HEK293 (cell line): ENCODE results near the gene KCNAB2.
A peak's percentile ranks its signal among the peaks of the same experiment; 100 is the strongest.

ENCODE experiments used
- CTCF ChIA-PET: fragments of 350-600 bp; formaldehyde crosslinking; extraction: SDS; loops from one replicate; lab custom pipeline; 2021; ENCODE audit warnings: antibody characterized with exemption; lab: Yijun Ruan, JAX
- POLR2A ChIA-PET: fragments of 300-600 bp; formaldehyde crosslinking; extraction: SDS; loops from one replicate; lab custom pipeline; 2020; ENCODE audit warnings: antibody characterized with exemption, inconsistent platforms; lab: Yijun Ruan, JAX
- H3K27ac ChIP-seq: fragments of 200-500 bp; sonication (Bioruptor generic); 2 replicates; pipeline ENCODE4 v1.5.1; 2014; ENCODE audit warnings: low read depth, low read length, control low read depth, inconsistent platforms; ENCODE audit errors: extremely low read depth
- H3K36me3 ChIP-seq, 2 experiments: fragments of 200-500 bp in 1 of 2; sonication (Bioruptor generic) in 1 of 2; 1 replicate in 1 of 2; 2 replicates in 1 of 2; pipeline ENCODE4 v1.5.1; 2014 to 2017; ENCODE audit warnings: inconsistent platforms in 2 of 2, low read length in 2 of 2; ENCODE audit not compliant: control insufficient read depth in 2 of 2, insufficient read depth in 1 of 2
- H3K4me1 ChIP-seq: fragments of 200-500 bp; sonication (Bioruptor generic); 2 replicates; pipeline ENCODE4 v1.5.1; 2014; ENCODE audit warnings: mild to moderate bottlenecking, low read length, inconsistent platforms; ENCODE audit not compliant: control insufficient read depth, insufficient read depth
- H3K4me3 ChIP-seq: 2 replicates; pipeline ENCODE4 v1.5.1; 2011; ENCODE audit warnings: low read depth, mild to moderate bottlenecking, control low read depth, low read length, moderate library complexity
- H3K9me3 ChIP-seq: fragments of 200-500 bp; sonication (Bioruptor generic); 2 replicates; pipeline ENCODE4 v1.5.1; 2014; ENCODE audit warnings: low read depth, low read length, inconsistent platforms; ENCODE audit not compliant: control insufficient read depth, insufficient read depth
- BCL11A ChIP-seq: fragments of 450-650 bp; formaldehyde crosslinking; IDR thresholded peaks from 2 replicates; pipeline ENCODE4 v1.5.1; 2016; ENCODE audit warnings: low read depth, missing biosample characterization, missing genetic modification characterization
- BCL11B ChIP-seq: fragments of 450-650 bp; formaldehyde crosslinking; IDR thresholded peaks from 2 replicates; pipeline ENCODE4 v1.5.1; 2016; ENCODE audit warnings: low read depth, missing biosample characterization, missing genetic modification characterization
- BCL6B ChIP-seq: fragments of 450-650 bp; formaldehyde crosslinking; IDR thresholded peaks from 2 replicates; pipeline ENCODE4 v1.5.1; 2017; ENCODE audit warnings: missing biosample characterization, missing genetic modification characterization
- EGR2 ChIP-seq: fragments of 450-650 bp; formaldehyde crosslinking; IDR thresholded peaks from 2 replicates; pipeline ENCODE4 v1.5.1; 2016; ENCODE audit warnings: low read depth, missing biosample characterization, missing genetic modification characterization
- RBAK ChIP-seq: fragments of 450-650 bp; formaldehyde crosslinking; IDR thresholded peaks from 2 replicates; pipeline ENCODE4 v1.5.1; 2016; ENCODE audit warnings: missing biosample characterization, missing genetic modification characterization
- YY2 ChIP-seq: fragments of 450-650 bp; formaldehyde crosslinking; IDR thresholded peaks from 2 replicates; pipeline ENCODE4 v1.5.1; 2016; ENCODE audit warnings: missing biosample characterization, missing genetic modification characterization
- ZBTB1 ChIP-seq: fragments of 450-650 bp; formaldehyde crosslinking; IDR thresholded peaks from 2 replicates; pipeline ENCODE4 v1.5.1; 2016; ENCODE audit warnings: missing biosample characterization, missing genetic modification characterization
- ZNF112 ChIP-seq: fragments of 450-650 bp; formaldehyde crosslinking; IDR thresholded peaks from 2 replicates; pipeline ENCODE4 v1.5.0; 2017; ENCODE audit warnings: missing biosample characterization, missing genetic modification characterization
- ZNF114 ChIP-seq: fragments of 450-650 bp; formaldehyde crosslinking; IDR thresholded peaks from 2 replicates; pipeline ENCODE4 v1.5.0; 2017; ENCODE audit warnings: missing biosample characterization, missing genetic modification characterization
- ZNF121 ChIP-seq: fragments of 450-650 bp; formaldehyde crosslinking; IDR thresholded peaks from 2 replicates; pipeline ENCODE4 v1.5.1; 2016; ENCODE audit warnings: missing biosample characterization, missing genetic modification characterization
- ZNF155 ChIP-seq: fragments of 450-650 bp; formaldehyde crosslinking; IDR thresholded peaks from 2 replicates; pipeline ENCODE4 v1.5.1; 2016; ENCODE audit warnings: missing biosample characterization, missing genetic modification characterization
- ZNF157 ChIP-seq: fragments of 450-650 bp; formaldehyde crosslinking; IDR thresholded peaks from 2 replicates; pipeline ENCODE4 v1.5.1; 2016; ENCODE audit warnings: missing biosample characterization, missing genetic modification characterization
- ZNF211 ChIP-seq: fragments of 450-650 bp; formaldehyde crosslinking; IDR thresholded peaks from 2 replicates; pipeline ENCODE4 v1.5.1; 2016; ENCODE audit warnings: low read depth, missing biosample characterization, missing genetic modification characterization
- ZNF274 ChIP-seq, 2 experiments: fragments of 200-500 bp in 1 of 2; fragments of 450-650 bp in 1 of 2; sonication (Bioruptor generic) in 1 of 2; formaldehyde crosslinking in 1 of 2; IDR thresholded peaks; 2 replicates each; pipeline versions ENCODE4 v1.5.1 to v1.6.1; 2014 to 2016; ENCODE audit warnings: borderline replicate concordance in 1 of 2, inconsistent platforms in 1 of 2, low read length in 1 of 2, missing biosample characterization in 1 of 2, missing genetic modification characterization in 1 of 2
- ZNF391 ChIP-seq: fragments of 450-650 bp; formaldehyde crosslinking; IDR thresholded peaks from 2 replicates; pipeline ENCODE4 v1.5.1; 2016; ENCODE audit warnings: low read depth, missing biosample characterization, missing genetic modification characterization, borderline replicate concordance
- ZNF404 ChIP-seq: fragments of 450-650 bp; formaldehyde crosslinking; IDR thresholded peaks from 2 replicates; pipeline ENCODE4 v1.5.1; 2017; ENCODE audit warnings: missing biosample characterization, missing genetic modification characterization
- ZNF510 ChIP-seq: fragments of 450-650 bp; formaldehyde crosslinking; IDR thresholded peaks from 2 replicates; pipeline ENCODE4 v1.5.1; 2018; ENCODE audit warnings: mild to moderate bottlenecking, missing genetic modification characterization, missing biosample characterization; ENCODE audit not compliant: insufficient replicate concordance
- ZNF521 ChIP-seq: fragments of 450-650 bp; formaldehyde crosslinking; IDR thresholded peaks from 2 replicates; pipeline ENCODE4 v1.5.1; 2017; ENCODE audit warnings: missing biosample characterization, mild to moderate bottlenecking, missing genetic modification characterization
- ZNF791 ChIP-seq: fragments of 450-650 bp; formaldehyde crosslinking; IDR thresholded peaks from 2 replicates; pipeline ENCODE4 v1.5.1; 2016; ENCODE audit warnings: missing biosample characterization, missing genetic modification characterization
- TF ChIP-seq, protein P1 (sequence below): fragments of 450-650 bp; formaldehyde crosslinking; IDR thresholded peaks from 2 replicates; pipeline ENCODE4; 2016; ENCODE audit warnings: missing biosample characterization, missing genetic modification characterization
- TF ChIP-seq, protein P2 (sequence below): fragments of 450-650 bp; formaldehyde crosslinking; IDR thresholded peaks from 2 replicates; pipeline ENCODE4 v1.5.1; 2016; ENCODE audit warnings: missing biosample characterization, missing genetic modification characterization
- TF ChIP-seq, protein P3 (sequence below): fragments of 450-650 bp; formaldehyde crosslinking; IDR thresholded peaks from 2 replicates; pipeline ENCODE4 v1.5.1; 2016; ENCODE audit warnings: missing biosample characterization, missing genetic modification characterization

The KCNAB2 gene

DNA sequence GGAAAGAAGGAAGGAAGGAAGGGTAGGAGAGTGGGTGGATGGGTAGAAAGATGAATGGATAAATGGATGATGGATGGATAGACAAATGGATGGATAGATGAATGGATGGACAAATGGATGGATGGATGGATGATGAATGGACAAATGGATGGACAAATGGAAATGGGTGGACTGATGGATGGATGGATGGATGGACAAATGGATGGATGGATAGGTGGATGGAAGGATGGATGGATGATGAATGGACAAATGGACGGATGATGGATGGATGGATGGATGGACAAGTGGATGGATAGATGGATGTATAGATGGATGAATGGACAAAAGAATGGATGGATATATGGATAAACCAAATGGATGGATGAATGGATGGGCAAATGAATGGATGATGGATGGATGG is 103.9 kb downstream of the KCNAB2 start:
- Histone ChIP-seq H3K9me3 (no peaks in the 10 kb centered on the region), H3K4me1 (no peaks in the 10 kb centered on the region; the same call in 1 of the 2 replicates), H3K36me3 (no peaks in the 10 kb centered on the region), H3K4me3 (no peak overlapping the region), H3K27ac (no peak overlapping the region)
- POLR2A ChIA-PET, result no interaction called here
- TF ChIP-seq, protein P1, sequence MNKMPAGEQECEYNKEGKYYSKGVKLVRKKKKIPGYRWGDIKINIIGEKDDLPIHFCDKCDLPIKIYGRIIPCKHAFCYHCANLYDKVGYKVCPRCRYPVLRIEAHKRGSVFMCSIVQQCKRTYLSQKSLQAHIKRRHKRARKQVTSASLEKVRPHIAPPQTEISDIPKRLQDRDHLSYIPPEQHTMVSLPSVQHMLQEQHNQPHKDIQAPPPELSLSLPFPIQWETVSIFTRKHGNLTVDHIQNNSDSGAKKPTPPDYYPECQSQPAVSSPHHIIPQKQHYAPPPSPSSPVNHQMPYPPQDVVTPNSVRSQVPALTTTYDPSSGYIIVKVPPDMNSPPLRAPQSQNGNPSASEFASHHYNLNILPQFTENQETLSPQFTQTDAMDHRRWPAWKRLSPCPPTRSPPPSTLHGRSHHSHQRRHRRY (tag by site-specific recombination), result 0 out of 2 replicates have a peak, but pooled peaks have one; percentile 47
- TF ChIP-seq, protein P2, sequence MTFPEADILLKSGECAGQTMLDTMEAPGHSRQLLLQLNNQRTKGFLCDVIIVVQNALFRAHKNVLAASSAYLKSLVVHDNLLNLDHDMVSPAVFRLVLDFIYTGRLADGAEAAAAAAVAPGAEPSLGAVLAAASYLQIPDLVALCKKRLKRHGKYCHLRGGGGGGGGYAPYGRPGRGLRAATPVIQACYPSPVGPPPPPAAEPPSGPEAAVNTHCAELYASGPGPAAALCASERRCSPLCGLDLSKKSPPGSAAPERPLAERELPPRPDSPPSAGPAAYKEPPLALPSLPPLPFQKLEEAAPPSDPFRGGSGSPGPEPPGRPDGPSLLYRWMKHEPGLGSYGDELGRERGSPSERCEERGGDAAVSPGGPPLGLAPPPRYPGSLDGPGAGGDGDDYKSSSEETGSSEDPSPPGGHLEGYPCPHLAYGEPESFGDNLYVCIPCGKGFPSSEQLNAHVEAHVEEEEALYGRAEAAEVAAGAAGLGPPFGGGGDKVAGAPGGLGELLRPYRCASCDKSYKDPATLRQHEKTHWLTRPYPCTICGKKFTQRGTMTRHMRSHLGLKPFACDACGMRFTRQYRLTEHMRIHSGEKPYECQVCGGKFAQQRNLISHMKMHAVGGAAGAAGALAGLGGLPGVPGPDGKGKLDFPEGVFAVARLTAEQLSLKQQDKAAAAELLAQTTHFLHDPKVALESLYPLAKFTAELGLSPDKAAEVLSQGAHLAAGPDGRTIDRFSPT (tag by site-specific recombination), result no peak
- TF ChIP-seq ZNF391 (tag by site-specific recombination), result 0 out of 2 replicates have a peak, but pooled peaks have one; percentile 31
- TF ChIP-seq YY2 (tag by site-specific recombination), result peak; percentile 18; the same call in 1 of the 2 replicates
- 0 out of 2 replicates have a peak, but pooled peaks have one; percentile 50 for TF ChIP-seq ZNF791 (tag by site-specific recombination)
- TF ChIP-seq, protein P3, sequence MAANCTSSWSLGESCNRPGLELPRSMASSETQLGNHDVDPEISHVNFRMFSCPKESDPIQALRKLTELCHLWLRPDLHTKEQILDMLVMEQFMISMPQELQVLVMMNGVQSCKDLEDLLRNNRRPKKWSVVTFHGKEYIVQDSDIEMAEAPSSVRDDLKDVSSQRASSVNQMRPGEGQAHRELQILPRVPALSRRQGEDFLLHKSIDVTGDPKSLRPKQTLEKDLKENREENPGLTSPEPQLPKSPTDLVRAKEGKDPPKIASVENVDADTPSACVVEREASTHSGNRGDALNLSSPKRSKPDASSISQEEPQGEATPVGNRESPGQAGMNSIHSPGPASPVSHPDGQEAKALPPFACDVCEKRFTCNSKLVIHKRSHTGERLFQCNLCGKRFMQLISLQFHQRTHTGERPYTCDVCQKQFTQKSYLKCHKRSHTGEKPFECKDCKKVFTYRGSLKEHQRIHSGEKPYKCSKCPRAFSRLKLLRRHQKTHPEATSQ (tag by site-specific recombination), result no peak
- TF ChIP-seq ZNF510, result no peak
- TF ChIP-seq ZBTB1 (tag by site-specific recombination), result 0 out of 2 replicates have a peak, but pooled peaks have one; percentile 15
- peak; percentile 7; the same call in 1 of the 2 replicates for TF ChIP-seq EGR2 (tag by site-specific recombination)
- 0 out of 2 replicates have a peak, but pooled peaks have one; percentile 4 for TF ChIP-seq BCL6B (tag by site-specific recombination)
- TF ChIP-seq ZNF114 (tag by site-specific recombination), result peak; percentile 71; the same call in 1 of the 2 replicates
- peak; percentile 23; the same call in 1 of the 2 replicates for TF ChIP-seq ZNF112
- peak; percentile 90; the same call in 1 of the 2 replicates for TF ChIP-seq ZNF521 (tag by site-specific recombination)
- TF ChIP-seq ZNF157 (tag by site-specific recombination), result peak; percentile 16; the same call in 1 of the 2 replicates
- no peak for TF ChIP-seq ZNF274 (IDR thresholded peaks at IDR 0.05; ENCODE audit: low read length)
- TF ChIP-seq ZNF274 (tag by site-specific recombination; IDR thresholded peaks at IDR 0.05; ENCODE audit: borderline replicate concordance), result 0 out of 2 replicates have a peak, but pooled peaks have one; percentile 48
- TF ChIP-seq BCL11B (tag by site-specific recombination), result peak; percentile 13
- TF ChIP-seq ZNF121 (tag by site-specific recombination), result no peak
- TF ChIP-seq ZNF211 (tag by site-specific recombination), result no peak
- TF ChIP-seq ZNF404 (tag by site-specific recombination), result no peak
- TF ChIP-seq RBAK (tag by site-specific recombination), result 0 out of 2 replicates have a peak, but pooled peaks have one; percentile 10
- TF ChIP-seq ZNF155, result 0 out of 2 replicates have a peak, but pooled peaks have one; percentile 16
- peak; percentile 67; the same call in 1 of the 2 replicates for TF ChIP-seq BCL11A (tag by site-specific recombination)
- CTCF ChIA-PET, result no interaction called here
